ENCODE data around the gene STK4.
"Not testable (repeated sequence)": the region's sequence is repeated elsewhere in the genome, so short reads cannot be mapped to it uniquely, and the experiment has no call there.

The STK4 gene

GRCh38 chr20:44983093-44983674 is 16.9 kb downstream of the STK4 start:
- no peak for DNase-seq (ENCODE audit: low read depth)

DNA sequence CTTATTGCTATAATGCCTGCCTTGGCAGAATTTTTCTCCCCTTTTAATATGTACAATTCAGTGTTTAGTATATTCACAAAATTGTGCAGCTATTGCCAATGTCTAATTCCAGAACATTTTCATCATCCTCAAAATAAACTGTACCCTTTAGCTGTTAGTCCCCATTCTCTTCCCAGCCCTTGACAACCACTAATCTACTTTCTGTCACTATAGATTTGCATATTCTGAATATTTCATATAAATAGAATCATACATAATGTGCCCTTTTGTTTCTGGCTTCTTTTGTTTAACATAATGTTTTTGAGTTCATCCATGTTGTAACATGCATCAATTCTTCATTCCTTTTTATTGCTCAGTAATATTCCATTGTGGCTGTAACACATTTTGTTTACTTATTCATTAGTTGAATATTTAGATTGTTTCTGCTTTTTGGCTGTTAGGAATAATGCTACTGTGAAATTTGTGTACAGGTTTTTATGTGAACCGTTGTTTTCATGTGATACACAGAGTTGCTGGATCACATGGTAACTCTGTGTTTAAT is 22.4 kb downstream of the STK4 start:
- DNase-seq (ENCODE audit: low read depth): no peak

DNA sequence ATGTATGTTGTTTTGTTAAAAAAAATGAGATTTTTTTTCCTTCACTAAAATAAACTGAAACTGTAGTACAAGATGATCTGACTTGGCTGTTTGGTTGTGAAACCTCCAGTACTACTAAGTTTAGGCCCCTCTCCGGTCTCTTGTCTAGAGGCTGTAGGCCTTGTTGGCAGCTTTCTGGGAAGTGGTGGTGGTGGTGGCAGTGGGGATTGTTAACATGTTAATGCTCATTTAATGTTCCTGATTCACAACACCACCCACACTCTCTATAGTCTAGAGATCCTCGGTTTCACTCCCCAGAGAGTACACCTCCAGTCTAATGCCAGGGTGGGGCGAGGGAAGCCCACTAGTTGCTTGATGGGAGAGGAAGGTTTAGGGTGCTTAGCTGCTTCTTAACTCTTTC is 24.1 kb downstream of the STK4 start:
- DNase-seq (ENCODE audit: low read depth): no peak

- no peak for DNase-seq (ENCODE audit: low read depth)
Measured at GRCh38 chr20:44990957-44991356, 24.6 kb downstream of the STK4 start.

DNA sequence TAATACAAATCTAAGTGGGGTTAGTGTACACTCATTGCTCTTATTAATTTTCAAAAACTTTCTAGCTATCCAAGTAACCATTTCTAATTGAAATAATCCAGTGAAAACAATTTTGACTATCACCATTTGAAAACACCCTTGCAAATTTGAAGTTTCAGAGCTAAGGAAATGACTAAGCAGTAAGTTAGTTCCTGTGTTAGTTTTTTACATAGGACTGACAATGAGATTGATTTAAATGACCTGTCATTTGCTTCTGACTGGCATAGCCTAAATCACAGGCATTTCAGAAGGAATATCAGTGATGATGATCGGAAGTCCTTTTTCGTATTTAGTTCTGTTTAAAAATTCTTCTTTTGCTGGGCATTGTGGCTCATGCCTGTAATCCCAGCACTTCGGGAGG is 27.0 kb downstream of the STK4 start:
- no peak for DNase-seq (ENCODE audit: low read depth)

DNA sequence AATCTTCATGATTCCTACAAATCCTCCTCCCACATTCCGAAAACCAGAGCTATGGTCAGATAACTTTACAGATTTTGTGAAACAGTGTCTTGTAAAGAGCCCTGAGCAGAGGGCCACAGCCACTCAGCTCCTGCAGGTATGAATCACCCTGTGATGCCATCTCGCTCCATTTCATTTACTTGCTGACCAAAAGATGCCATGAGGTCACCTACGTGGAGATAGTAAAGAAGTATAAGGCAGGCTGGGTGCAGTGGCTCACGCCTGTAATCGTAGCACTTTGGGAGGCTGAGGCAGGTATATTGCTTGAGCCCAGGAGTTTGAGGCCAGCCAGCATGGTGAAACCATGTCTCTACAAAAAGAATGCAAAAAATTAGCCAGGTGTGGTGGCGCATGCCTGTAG is 30.9 kb downstream of the STK4 start:
- DNase-seq (ENCODE audit: low read depth): no peak

DNA sequence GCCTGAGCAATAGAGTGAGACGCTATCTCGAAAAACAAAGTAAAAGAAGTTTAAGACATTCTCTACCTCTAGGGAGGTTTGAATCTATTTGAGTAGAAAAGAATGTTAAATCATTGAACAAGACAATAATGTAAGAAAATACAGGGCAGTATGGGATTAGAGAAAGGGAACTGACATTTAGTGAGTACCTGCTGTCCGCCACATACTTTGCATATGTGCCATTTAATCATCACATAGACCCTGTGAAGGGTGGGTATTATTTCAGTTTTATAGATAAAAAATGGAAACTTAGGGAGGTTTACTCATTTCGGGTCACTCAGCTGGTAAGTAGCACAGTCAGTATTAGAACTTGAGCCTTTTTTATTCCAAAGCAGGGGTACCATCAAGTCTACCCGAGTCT is 31.4 kb downstream of the STK4 start:
- DNase-seq (ENCODE audit: low read depth): no peak

DNA sequence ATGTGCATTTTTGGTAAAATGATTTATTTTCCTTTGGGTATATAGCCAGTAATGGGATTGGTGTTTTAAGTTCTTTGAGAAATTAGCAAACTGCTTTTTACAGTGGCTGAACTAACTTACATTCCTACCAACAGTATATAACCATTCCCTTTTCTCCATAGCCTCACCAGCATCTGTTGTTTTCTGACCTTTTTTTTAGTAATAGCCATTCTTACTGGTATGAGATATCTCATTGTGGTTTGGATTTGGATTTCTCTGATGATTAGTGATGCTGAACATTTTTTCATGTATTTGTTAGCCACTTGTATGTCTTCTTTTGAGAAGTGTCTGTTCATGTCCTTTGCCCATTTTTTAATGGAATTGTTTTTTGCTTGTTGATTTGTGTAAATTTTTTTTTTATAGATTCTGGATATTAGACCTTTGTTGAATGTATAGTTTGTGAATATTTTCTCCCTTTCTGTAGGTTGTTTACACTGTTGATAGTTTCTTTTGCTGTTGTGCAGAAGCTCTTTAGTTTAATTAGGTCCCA is 42.3 kb downstream of the STK4 start:
- DNase-seq (ENCODE audit: low read depth): no peak

DNA sequence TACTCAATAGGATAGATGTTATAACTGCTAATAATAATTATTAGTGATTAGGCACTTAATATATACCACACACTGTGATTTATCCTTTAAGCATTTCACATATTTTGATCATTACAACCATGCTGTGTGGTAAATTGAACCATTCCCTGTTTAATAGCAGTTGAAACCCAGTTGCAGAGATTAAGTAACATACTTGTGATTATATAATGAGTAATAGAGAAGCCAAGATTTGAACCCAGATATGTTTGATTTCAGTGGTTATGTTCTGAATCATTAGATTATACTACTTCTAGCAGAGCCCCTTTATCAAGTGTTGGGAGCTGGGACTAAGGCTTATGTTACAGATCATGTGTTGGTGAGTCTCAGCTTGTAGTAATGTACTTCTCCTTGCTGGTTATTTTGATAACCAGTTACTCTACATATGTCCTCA is 44.1 kb downstream of the STK4 start:
- DNase-seq (ENCODE audit: low read depth): peak; percentile 68

- DNase-seq (ENCODE audit: low read depth): peak; percentile 79
Measured at GRCh38 chr20:45011108-45011526, 44.8 kb downstream of the STK4 start.

DNA sequence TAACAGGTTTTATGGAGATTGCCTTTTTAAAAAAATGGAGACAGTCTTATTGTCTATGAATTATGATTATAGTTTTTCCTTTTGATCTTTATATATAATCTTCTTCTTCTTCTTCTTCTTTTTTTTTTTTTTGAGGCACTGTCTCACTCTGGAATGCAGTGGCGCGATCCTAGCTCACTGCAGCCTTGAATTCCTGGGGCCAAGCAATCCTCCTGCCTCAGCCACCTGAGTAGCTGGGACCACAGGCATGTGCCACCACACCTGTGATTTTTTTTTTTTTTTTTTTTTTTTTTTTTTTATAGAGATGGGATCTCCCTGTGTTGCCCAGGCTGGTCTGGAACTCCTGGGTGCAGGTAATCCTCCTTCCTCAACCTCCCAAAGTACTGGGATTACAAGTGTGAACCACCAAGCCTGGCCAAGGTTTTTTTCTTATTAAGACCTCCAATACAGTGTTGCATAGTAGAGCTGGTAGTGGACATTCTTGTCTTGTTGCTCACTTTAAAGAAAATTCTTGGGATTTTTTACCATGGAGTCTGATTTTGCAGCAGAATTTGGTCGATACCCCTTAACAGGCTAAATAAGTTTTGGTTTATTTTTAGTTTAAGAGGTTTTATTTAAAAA is 46.5 kb downstream of the STK4 start:
- DNase-seq (ENCODE audit: low read depth): peak; percentile 77

GRCh38 chr20:45014131-45014530 is 47.8 kb downstream of the STK4 start:
- not testable (repeated sequence) for DNase-seq (ENCODE audit: low read depth)

- DNase-seq (ENCODE audit: low read depth): peak; percentile 77
Measured at GRCh38 chr20:45014671-45015415, 48.5 kb downstream of the STK4 start.

DNA sequence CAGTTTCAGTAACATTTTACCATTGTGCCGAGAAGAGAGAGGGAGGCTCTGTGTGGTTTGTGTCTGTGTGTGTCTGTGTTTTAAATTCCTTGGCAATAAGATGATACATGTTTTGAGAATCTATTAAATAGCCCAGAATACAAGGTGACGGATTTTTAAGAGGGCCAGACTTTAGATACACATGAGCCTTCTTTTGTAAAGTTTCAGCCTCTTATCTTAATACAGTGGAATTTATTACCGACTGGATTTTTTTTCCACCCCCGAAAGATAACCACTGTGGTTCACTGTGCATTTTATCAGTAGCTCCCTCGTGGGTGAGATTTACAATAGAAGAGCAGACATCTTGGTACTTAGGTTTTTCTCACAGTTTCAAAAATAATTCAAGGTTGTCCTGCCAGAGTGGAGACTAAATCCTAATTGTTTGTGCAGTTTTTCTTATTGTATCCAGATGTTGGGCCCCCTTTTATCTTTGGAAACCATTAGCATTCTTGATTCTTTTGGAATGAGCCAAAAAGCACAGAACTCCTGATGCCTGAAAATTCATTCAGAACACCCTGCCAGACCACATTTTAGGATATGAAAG is 49.9 kb downstream of the STK4 start:
- no peak for DNase-seq (ENCODE audit: low read depth)

DNA sequence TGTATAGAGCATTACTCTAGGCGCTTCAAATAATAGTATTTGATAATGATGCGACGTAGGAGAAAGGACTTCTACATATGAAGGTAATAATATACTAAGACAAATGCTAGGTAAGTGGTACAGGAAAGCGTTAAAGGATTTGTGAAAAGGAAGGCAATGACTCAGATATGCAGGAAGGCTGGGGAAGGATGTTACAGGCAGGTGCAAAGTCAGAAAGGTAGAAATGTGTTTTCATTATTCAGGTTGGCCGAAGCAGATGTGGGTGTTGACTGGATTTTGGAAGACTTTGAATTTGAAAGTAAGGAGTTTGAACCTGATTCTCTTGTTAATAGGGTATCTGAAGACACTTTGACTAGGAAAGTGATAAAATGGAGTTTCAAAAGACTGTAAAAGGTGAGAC is 51.0 kb downstream of the STK4 start:
- DNase-seq (ENCODE audit: low read depth): no peak

DNA sequence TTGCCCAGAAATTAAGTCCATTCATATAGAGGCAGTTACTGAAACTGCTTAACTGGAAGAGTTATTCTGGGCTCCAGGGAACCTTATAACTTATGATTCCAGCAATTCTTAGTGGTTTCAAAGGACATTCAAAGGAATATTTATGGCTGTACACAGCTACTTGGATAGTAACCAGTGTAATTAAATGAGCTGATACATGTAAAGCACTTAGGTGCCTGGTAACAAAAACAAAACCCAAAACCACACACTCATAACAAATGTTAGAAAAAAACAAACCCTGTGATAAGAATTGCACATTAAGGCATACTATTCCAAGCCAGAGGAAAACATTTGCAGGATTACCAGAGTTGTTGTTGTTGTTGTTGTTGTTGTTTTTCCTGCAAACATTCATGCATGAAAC is 51.5 kb downstream of the STK4 start:
- no peak for DNase-seq (ENCODE audit: low read depth)

- DNase-seq (ENCODE audit: low read depth): no peak
Measured at GRCh38 chr20:45019027-45019761, 52.9 kb downstream of the STK4 start.

DNA sequence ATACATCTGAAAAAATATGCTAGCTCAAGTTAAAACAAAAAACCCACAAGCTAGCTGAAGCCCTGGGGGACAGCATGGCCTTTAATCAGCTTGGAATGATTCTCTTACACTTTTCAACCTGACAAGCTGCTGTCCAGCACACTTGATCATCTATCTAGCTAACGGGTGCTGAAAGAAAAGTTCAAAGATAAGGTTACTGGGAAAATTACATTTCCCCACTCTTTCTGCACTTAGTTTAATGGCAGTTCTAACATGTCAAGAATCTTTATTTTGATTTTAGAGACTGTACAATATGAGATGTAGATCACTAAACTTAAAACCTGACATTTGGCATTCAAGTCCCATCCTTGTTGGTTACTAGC is 53.4 kb downstream of the STK4 start:
- DNase-seq (ENCODE audit: low read depth): no peak

GRCh38 chr20:45020236-45020886 is 54.0 kb downstream of the STK4 start:
- no peak for DNase-seq (ENCODE audit: low read depth)

GRCh38 chr20:45021631-45022030 is 55.3 kb downstream of the STK4 start:
- no peak for DNase-seq (ENCODE audit: low read depth)

GRCh38 chr20:45023140-45023539 is 56.8 kb downstream of the STK4 start:
- not testable (repeated sequence) for DNase-seq (ENCODE audit: low read depth)

Data from HS-27A (cell line).